Peyer's patch (tissue), 4 donors: ENCODE results near the gene ZNF230. TPM values are rescaled to one million over a fixed set of nuclear protein-coding genes. Genes with fewer than 3 reads are reported as not detected.

Source experiments
- DNase-seq, 3 donors: peaks; one replicate each; pipeline ENCODE4 v3.0.0-alpha.2; 2017 to 2019
- H3K27ac ChIP-seq, 4 donors: fragments of 200-600 bp; sonication (generic); one replicate each; pipeline ENCODE4 v1.5.1; 2016 to 2019
- H3K27me3 ChIP-seq, 2 donors: fragments of 200-600 bp; sonication (generic); one replicate each; pipeline ENCODE4 v1.5.1; 2019
- H3K36me3 ChIP-seq, 3 donors: fragments of 200-600 bp; sonication (generic); one replicate each; pipeline ENCODE4 v1.5.1; 2016 to 2019
- H3K4me1 ChIP-seq, 4 donors: fragments of 200-600 bp; sonication (generic); one replicate each; pipeline ENCODE4 v1.5.1; 2016 to 2019
- H3K4me3 ChIP-seq, 4 donors: fragments of 200-600 bp; sonication (generic); 1 replicate in 3 of 4; 2 replicates in 1 of 4; pipeline ENCODE4 v1.5.1; 2016 to 2019; ENCODE audit warnings: mild to moderate bottlenecking in 1 of 4
- H3K9me3 ChIP-seq, 4 donors: fragments of 200-600 bp; sonication (generic); one replicate each; pipeline ENCODE4 v1.5.1; 2016 to 2019; ENCODE audit warnings: mild to moderate bottlenecking in 1 of 4
- CTCF ChIP-seq, 6 experiments: fragments of 450-650 bp in 4 of 6; fragments of 200-600 bp in 2 of 6; sonication (generic) in 1 of 6; IDR thresholded peaks; one replicate each; pipeline ENCODE4 v1.5.1; 2017 to 2019; ENCODE audit warnings: antibody characterized with exemption in 6 of 6, mild to moderate bottlenecking in 3 of 6, moderate library complexity in 1 of 6
- POLR2A ChIP-seq, 2 donors: fragments of 450-650 bp; IDR thresholded peaks; one replicate each; pipeline ENCODE4 v1.5.1; 2017; ENCODE audit warnings: antibody characterized with exemption in 2 of 2, mild to moderate bottlenecking in 2 of 2, moderate library complexity in 2 of 2
- total RNA-seq, 4 donors: library from RNA; depleted of rRNA; stranded (reverse); fragments of >200 nt; gene quantifications; one replicate each; pipeline ENCODE4 v1.1.0, GENCODE V29; 2016

Gene ZNF230
- total RNA-seq, 4 donors from 2014 or later: 3.3 to 11.2 (median 4.0) TPM

- DNase-seq: no peak
Measured at GRCh38 chr19:44019498-44019897, 16.7 kb downstream of the ZNF230 start.

DNA sequence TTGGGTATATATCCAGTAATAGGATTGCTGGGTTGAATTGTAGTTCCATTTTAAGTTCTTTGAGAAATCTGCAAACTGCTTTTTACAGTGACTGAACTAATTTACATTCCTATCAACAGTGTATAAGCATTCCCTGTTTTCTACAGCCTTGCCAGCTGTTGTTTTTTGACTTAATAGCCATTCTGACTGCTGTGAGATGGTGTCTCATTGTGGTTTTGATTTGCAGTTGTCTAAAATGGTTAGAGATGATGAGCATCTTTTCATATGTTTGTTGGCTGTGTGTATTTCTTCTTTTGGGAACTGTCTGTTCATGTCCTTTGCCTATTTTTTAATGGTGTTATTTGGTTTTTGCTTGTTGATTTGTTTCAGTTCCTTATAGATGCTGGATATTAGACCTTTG is 18.5 kb downstream of the ZNF230 start:
- TF ChIP-seq POLR2A (IDR thresholded peaks at IDR 0.05): no peak
- no peaks in the 10 kb centered on the region for H3K9me3 ChIP-seq
- no peak for DNase-seq

More at GRCh38 chr19:44019498-44019897, 16.7 kb downstream of the ZNF230 start:
- Histone ChIP-seq H3K36me3 (no peaks in the 10 kb centered on the region), H3K27ac (no peak overlapping the region), H3K27me3 (no peaks in the 10 kb centered on the region), H3K4me1 (no peaks in the 10 kb centered on the region), H3K4me3 (no peak overlapping the region), H3K9me3 (peaks cover 0 to 3% (median 0%) of the 10 kb centered on the region in 4 donors)
- no peak for TF ChIP-seq CTCF (IDR thresholded peaks at IDR 0.05)
- TF ChIP-seq POLR2A (IDR thresholded peaks at IDR 0.05): no peak

GRCh38 chr19:44024900-44025216 is 22.1 kb downstream of the ZNF230 start:
- peaks cover 0 to 34% (median 0%) of the 10 kb centered on the region in 3 donors for H3K36me3 ChIP-seq
- H3K4me3 ChIP-seq: peak overlapping the region; percentile 61 to 96 (median 72)
- peaks cover 0 to 7% (median 0%) of the 10 kb centered on the region in 4 donors for H3K4me1 ChIP-seq
- TF ChIP-seq CTCF (IDR thresholded peaks at IDR 0.05) (no peak), POLR2A (IDR thresholded peaks at IDR 0.05) (no peak)
- H3K9me3 ChIP-seq: peaks cover 0 to 22% (median 0%) of the 10 kb centered on the region in 4 donors
- no peaks in the 10 kb centered on the region for H3K27me3 ChIP-seq
- peak overlapping the region in 2 of 4 donors; percentile 13 to 52 for H3K27ac ChIP-seq
- no peak for DNase-seq

More for the DNA sequence above, 18.5 kb downstream of the ZNF230 start:
- Histone ChIP-seq H3K36me3 (no peaks in the 10 kb centered on the region), H3K4me3 (no peak overlapping the region), H3K4me1 (peaks cover 0 to 6% (median 0%) of the 10 kb centered on the region in 4 donors), H3K27me3 (no peaks in the 10 kb centered on the region), H3K27ac (no peak overlapping the region)

DNA sequence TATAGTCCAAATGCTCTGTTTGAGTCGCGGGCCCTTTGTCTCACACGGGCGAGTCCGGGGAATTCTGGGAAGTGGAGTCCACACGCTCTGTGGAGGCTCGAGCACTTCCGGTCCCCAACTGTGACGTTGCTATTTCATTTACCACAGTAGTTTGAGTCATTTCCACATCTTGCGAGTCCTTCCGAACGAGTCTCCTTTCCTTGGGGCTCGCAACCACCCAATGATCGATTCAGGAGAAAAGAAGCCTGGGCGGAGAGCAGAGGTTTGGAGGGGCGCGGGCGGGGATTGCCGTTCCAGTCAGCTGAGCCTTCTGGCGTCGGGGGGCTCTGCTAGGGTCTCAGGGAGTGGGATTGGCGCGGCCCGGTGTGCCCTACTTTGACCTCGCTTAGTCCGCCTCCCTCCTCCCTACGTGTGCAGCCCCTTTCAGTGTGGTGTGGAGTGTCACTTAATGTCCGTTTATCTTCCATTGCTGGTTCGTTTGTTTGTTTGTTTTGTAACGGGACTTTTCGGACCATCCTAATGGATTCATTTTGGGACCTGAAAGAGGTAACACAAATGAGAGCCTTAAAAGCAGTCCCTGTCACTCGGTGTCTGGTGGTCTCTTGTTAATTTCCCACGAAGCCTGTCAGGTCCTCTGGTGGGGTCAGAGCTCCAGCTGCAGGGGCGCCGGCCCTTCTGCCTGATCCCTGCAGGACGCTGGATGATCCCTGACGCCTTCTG is 22.6 kb downstream of the ZNF230 start, which contains the start of gene ZNF222:
Gene ZNF222 (plus strand): TSS at position 163 of the 720 bp plus-strand sequence. CDS start 58 bp downstream, at position 221.
- no peaks in the 10 kb centered on the region for H3K27me3 ChIP-seq
- peak within 1 kb of the TSS; percentile 13 to 53 (median 38) for H3K27ac ChIP-seq
- peak within 1 kb of the TSS; percentile 61 to 96 (median 72) for H3K4me3 ChIP-seq
- no peak for TF ChIP-seq CTCF (IDR thresholded peaks at IDR 0.05)
- peak; percentile 76 to 95 (median 87) for DNase-seq
- peaks cover 0 to 27% (median 0%) of the 10 kb centered on the region in 4 donors for H3K9me3 ChIP-seq
- peaks cover 0 to 7% (median 0%) of the 10 kb centered on the region in 4 donors for H3K4me1 ChIP-seq
- peaks cover 0 to 39% (median 0%) of the 10 kb centered on the region in 3 donors for H3K36me3 ChIP-seq

DNA sequence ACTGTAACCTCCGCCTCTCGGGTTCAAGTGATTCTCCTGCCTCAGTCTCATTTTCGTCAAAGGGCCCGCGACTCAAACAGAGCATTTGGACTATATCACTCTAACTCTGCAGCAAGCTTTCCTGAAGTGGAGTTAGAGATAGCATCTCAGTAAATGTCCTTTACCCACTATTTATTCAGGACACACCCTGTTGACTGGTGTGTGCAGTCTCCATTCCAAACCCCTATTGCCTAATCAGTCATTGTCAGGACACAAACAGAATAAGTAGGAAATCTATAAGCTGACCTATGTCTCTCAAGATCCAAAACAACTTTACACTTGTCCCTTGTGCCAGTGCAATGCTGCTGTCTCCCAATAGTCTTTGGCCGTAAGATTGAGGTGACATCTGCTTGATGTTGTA is 23.9 kb downstream of the ZNF230 start:
- H3K27me3 ChIP-seq: no peaks in the 10 kb centered on the region
- TF ChIP-seq CTCF (IDR thresholded peaks at IDR 0.05) (no peak), POLR2A (IDR thresholded peaks at IDR 0.05) (no peak)
- no peak overlapping the region for H3K4me3 ChIP-seq
- DNase-seq: no peak
- no peak overlapping the region for H3K27ac ChIP-seq
- H3K4me1 ChIP-seq: peaks cover 0 to 7% (median 0%) of the 10 kb centered on the region in 4 donors
- H3K9me3 ChIP-seq: peaks cover 0 to 40% (median 6%) of the 10 kb centered on the region in 4 donors
- peaks cover 0 to 51% (median 0%) of the 10 kb centered on the region in 3 donors for H3K36me3 ChIP-seq

DNA sequence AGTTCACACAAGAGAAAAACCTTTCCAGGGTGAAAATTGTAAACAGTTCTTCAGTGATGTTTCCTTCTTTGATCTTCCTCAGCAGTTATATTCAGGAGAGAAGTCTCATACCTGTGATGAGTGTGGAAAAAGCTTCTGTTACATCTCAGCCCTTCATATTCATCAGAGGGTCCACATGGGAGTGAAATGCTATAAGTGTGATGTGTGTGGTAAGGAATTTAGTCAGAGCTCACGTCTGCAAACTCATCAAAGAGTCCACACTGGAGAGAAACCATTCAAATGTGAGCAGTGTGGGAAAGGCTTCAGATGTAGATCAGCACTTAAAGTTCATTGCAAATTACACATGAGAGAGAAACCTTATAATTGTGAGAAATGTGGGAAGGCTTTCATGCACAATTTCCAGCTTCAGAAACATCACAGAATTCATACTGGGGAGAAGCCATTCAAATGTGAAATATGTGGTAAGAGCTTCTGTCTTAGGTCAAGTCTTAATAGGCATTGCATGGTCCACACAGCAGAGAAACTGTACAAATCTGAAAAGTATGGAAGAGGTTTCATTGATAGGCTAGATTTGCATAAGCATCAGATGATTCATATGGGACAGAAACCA is 29.3 kb downstream of the ZNF230 start:
- H3K36me3 ChIP-seq: peaks cover 0 to 62% (median 0%) of the 10 kb centered on the region in 3 donors

More for the DNA sequence above, 29.3 kb downstream of the ZNF230 start:
- TF ChIP-seq POLR2A (IDR thresholded peaks at IDR 0.05) (no peak), CTCF (IDR thresholded peaks at IDR 0.05) (no peak)
- Histone ChIP-seq H3K27me3 (no peaks in the 10 kb centered on the region), H3K4me1 (no peaks in the 10 kb centered on the region), H3K9me3 (peaks cover 0 to 72% (median 22%) of the 10 kb centered on the region in 4 donors), H3K27ac (no peak overlapping the region), H3K4me3 (no peak overlapping the region)
- no peak for DNase-seq
